B cell (primary cell): ENCODE results near the gene KIF17. TPM values are rescaled to one million over a fixed set of nuclear protein-coding genes. Genes with fewer than 3 reads are reported as not detected.

Experiments
- ATAC-seq: fragments of 200-7000 bp; cut with Tn5 transposase; one replicate; pipeline ENCODE4 v1.10.0; 2021; ENCODE audit warnings: low read depth, mild to moderate bottlenecking, moderate number of reproducible peaks, moderate library complexity
- CTCF ChIA-PET: fragments of 350-600 bp; sonication (Branson Sonifier 250); formaldehyde crosslinking; loops from one replicate; lab custom pipeline; 2021; ENCODE audit warnings: antibody characterized with exemption, inconsistent platforms; lab: Charles Lee
- POLR2A ChIA-PET: fragments of 350-600 bp; sonication (Branson Sonifier 250); formaldehyde crosslinking; loops from one replicate; lab custom pipeline; 2021; ENCODE audit warnings: antibody characterized with exemption; lab: Charles Lee
- DNase-seq: peaks from one replicate; pipeline ENCODE4 v3.0.0; 2013
- H2AFZ ChIP-seq: 2 replicates; pipeline ENCODE4 v1.6.1; 2012; ENCODE audit warnings: mild to moderate bottlenecking, low read depth, low read length; ENCODE audit not compliant: insufficient read depth, poor library complexity, severe bottlenecking
- H3K27ac ChIP-seq, 2 donors: 1 replicate in 1 of 2; 2 replicates in 1 of 2; pipeline ENCODE4 v1.5.1; 2012 to 2013; ENCODE audit warnings: low read length in 2 of 2, mild to moderate bottlenecking in 2 of 2, moderate library complexity in 1 of 2
- H3K27me3 ChIP-seq, 4 experiments: fragments of 200-600 bp in 1 of 4; sonication (generic) in 1 of 4; replicated peaks in 1 of 4; 1 replicate in 2 of 4; 2 replicates in 2 of 4; pipeline versions ENCODE4 v1.6.1 to v1.7.0; 2013 to 2016; ENCODE audit warnings: low read length in 3 of 4, mild to moderate bottlenecking in 2 of 4, mixed read lengths in 1 of 4, moderate library complexity in 1 of 4; ENCODE audit not compliant: insufficient read depth in 4 of 4, control insufficient read depth in 3 of 4; ENCODE audit errors: control extremely low read depth in 1 of 4
- H3K36me3 ChIP-seq, 2 experiments: replicated peaks in 1 of 2; 1 replicate in 1 of 2; 2 replicates in 1 of 2; pipeline versions ENCODE4 v1.6.1 to v1.7.1; 2013; ENCODE audit warnings: low read length in 1 of 2; ENCODE audit not compliant: insufficient read depth in 2 of 2, control insufficient read depth in 1 of 2; ENCODE audit errors: control extremely low read depth in 1 of 2, extremely low read depth in 1 of 2
- H3K4me1 ChIP-seq, 2 donors: fragments of 200-600 bp in 1 of 2; sonication (generic) in 1 of 2; 1 replicate in 1 of 2; 2 replicates in 1 of 2; pipeline versions ENCODE4 v1.5.1 to v1.6.1; 2013 to 2017; ENCODE audit warnings: low read length in 2 of 2; ENCODE audit not compliant: control insufficient read depth in 2 of 2, insufficient read depth in 2 of 2
- H3K4me2 ChIP-seq: replicated peaks from 2 replicates; pipeline ENCODE3; 2012; ENCODE audit warnings: mild to moderate bottlenecking, low read depth, low read length; ENCODE audit not compliant: poor library complexity, severe bottlenecking
- H3K4me3 ChIP-seq, 5 experiments: fragments of 200-600 bp in 1 of 5; sonication (generic) in 1 of 5; 1 replicate in 3 of 5; 2 replicates in 2 of 5; pipeline versions ENCODE4 v1.5.1 to v1.7.0; 2011 to 2016; ENCODE audit warnings: low read length in 4 of 5, mild to moderate bottlenecking in 4 of 5, low read depth in 2 of 5, control low read depth in 1 of 5, moderate library complexity in 1 of 5; ENCODE audit not compliant: insufficient read depth in 1 of 5; ENCODE audit errors: control extremely low read depth in 1 of 5, extremely low read depth in 1 of 5
- H3K79me2 ChIP-seq: fragments of 200-600 bp; sonication (generic); one replicate; pipeline ENCODE4 v1.6.0; 2016; ENCODE audit warnings: low read length; ENCODE audit not compliant: control insufficient read depth, insufficient read depth
- H3K9ac ChIP-seq: fragments of 200-600 bp; sonication (generic); 2 replicates; pipeline ENCODE4 v1.6.1; 2017; ENCODE audit warnings: mild to moderate bottlenecking, low read length, moderate library complexity
- H3K9me3 ChIP-seq, 3 donors: one replicate each; pipeline versions ENCODE4 v1.6.1 to v1.7.1; 2013; ENCODE audit warnings: low read length in 2 of 3; ENCODE audit not compliant: control insufficient read depth in 2 of 3, insufficient read depth in 1 of 3; ENCODE audit errors: control extremely low read depth in 1 of 3
- H4K20me1 ChIP-seq: 2 replicates; pipeline ENCODE4 v1.6.0; 2012; ENCODE audit warnings: mild to moderate bottlenecking, low read length; ENCODE audit not compliant: insufficient read depth, control insufficient read depth, poor library complexity, severe bottlenecking
- H3K27ac Mint-ChIP-seq: one replicate; pipeline ENCODE4 v1.8.0; 2021; ENCODE audit warnings: mixed read lengths
- H3K27me3 Mint-ChIP-seq: one replicate; pipeline ENCODE4 v1.8.0; 2021; ENCODE audit warnings: mixed read lengths
- H3K4me1 Mint-ChIP-seq: one replicate; pipeline ENCODE4 v1.8.0; 2021; ENCODE audit warnings: mixed read lengths
- H3K4me3 Mint-ChIP-seq: one replicate; pipeline ENCODE4 v1.8.0; 2021; ENCODE audit warnings: mixed read lengths
- H3K9me3 Mint-ChIP-seq: one replicate; pipeline ENCODE4 v1.8.0; 2022; ENCODE audit warnings: mixed read lengths; ENCODE audit not compliant: insufficient read depth
- EZH2 ChIP-seq: IDR thresholded peaks from 2 replicates; pipeline ENCODE4 v1.6.1; 2012; ENCODE audit warnings: borderline replicate concordance, low read depth, mild to moderate bottlenecking, moderate library complexity, low read length; ENCODE audit not compliant: insufficient read depth, poor library complexity, severe bottlenecking
- WGBS: methylation state at CpG from one replicate; pipeline ENCODE4 v1.1.5; 2013; ENCODE audit warnings: missing lambda C conversion rate; ENCODE audit not compliant: insufficient coverage; 5-methylcytosine and 5-hydroxymethylcytosine counted together
- intact Hi-C: fragments of 100-400 bp; cut with micrococcal nuclease; formaldehyde crosslinking; loops from one replicate; pipeline ENCODE4 v1.10.0; 2022
- polyA plus RNA-seq: library from polyadenylated mRNA; depleted of rRNA; stranded (reverse); fragments of >200 nt; gene quantifications from 2 replicates; pipeline ENCODE4 v1.2.3, GENCODE V29; 2012
- total RNA-seq, 2 donors: library from RNA; stranded (reverse); fragments of 120-200 nt in 1 of 2; gene quantifications; 1 replicate in 1 of 2; 2 replicates in 1 of 2; pipeline versions ENCODE4 v1.2.3 to v1.2.4, GENCODE V29; 2013 to 2022
- TF ChIP-seq, protein P1 (sequence below): fragments of 200-600 bp; IDR thresholded peaks from one replicate; pipeline ENCODE4 v1.8.0; 2022; ENCODE audit warnings: antibody characterized with exemption, mild to moderate bottlenecking

Gene KIF17
- total and polyA plus RNA-seq, 2 donors (not counting 1 experiment from before 2014, with no cell fraction given), result not detected

DNA sequence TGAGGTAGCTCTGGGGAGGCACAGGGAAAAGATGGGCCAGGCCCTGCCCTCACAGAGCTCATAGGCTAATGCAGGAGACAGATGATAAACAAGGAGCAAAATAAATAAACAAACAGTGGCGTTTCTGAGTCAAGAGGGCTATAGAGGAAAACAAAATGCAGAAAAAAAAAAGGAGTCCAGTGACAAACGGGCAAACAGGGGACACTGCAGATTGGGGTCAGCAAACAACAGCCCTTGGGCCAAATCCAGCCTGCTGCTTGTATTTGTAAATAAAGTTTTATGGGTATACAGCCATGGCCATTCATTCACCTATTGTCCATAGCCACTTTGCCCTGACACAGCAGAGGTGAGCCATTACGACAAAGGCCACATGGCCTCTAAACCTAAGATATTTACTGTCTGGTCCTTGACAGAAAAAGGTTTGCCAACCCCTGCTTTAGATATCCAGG lies 103.7 kb downstream of the KIF17 start:
- Mint-ChIP-seq H3K27ac (no peak overlapping the region), H3K9me3 (no peaks in the 10 kb centered on the region), H3K4me3 (no peak overlapping the region), H3K4me1 (no peaks in the 10 kb centered on the region), H3K27me3 (peaks cover 4% of the 10 kb centered on the region)
- Histone ChIP-seq H4K20me1 (no peaks in the 10 kb centered on the region), H3K9ac (no peak overlapping the region), H3K9me3 (no peaks in the 10 kb centered on the region), H3K27me3 (peaks cover 0 to 3% (median 0%) of the 10 kb centered on the region in 4 experiments), H3K27ac (no peak overlapping the region), H2AFZ (no peak overlapping the region), H3K4me1 (no peaks in the 10 kb centered on the region), H3K79me2 (no peaks in the 10 kb centered on the region), H3K4me3 (no peak overlapping the region), H3K4me2 (no peak overlapping the region), H3K36me3 (no peaks in the 10 kb centered on the region)
- TF ChIP-seq, protein P1, sequence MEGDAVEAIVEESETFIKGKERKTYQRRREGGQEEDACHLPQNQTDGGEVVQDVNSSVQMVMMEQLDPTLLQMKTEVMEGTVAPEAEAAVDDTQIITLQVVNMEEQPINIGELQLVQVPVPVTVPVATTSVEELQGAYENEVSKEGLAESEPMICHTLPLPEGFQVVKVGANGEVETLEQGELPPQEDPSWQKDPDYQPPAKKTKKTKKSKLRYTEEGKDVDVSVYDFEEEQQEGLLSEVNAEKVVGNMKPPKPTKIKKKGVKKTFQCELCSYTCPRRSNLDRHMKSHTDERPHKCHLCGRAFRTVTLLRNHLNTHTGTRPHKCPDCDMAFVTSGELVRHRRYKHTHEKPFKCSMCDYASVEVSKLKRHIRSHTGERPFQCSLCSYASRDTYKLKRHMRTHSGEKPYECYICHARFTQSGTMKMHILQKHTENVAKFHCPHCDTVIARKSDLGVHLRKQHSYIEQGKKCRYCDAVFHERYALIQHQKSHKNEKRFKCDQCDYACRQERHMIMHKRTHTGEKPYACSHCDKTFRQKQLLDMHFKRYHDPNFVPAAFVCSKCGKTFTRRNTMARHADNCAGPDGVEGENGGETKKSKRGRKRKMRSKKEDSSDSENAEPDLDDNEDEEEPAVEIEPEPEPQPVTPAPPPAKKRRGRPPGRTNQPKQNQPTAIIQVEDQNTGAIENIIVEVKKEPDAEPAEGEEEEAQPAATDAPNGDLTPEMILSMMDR, result no peak
- no peak for TF ChIP-seq EZH2
- DNase-seq (no peak), ATAC-seq (no peak)
- intact Hi-C loops, result no loop called here
- ChIA-PET CTCF (no interaction called here), POLR2A (no interaction called here)
- 100% methylated on average over 1 of the region's 3 CpGs for WGBS

Other genes with a start within 250 kb of the KIF17 start
- gene CAMK2N1, start 231.8 kb downstream of the KIF17 start, total RNA-seq, result 6.0 and 6.5 TPM in 2 replicates
- gene CAMK2N1, start 231.8 kb downstream of the KIF17 start, polyA plus RNA-seq, result 0.49 and 0.74 TPM in 2 replicates
- gene MUL1, start 209.9 kb downstream of the KIF17 start, total RNA-seq, result 23.9 and 24.6 TPM in 2 replicates
- 11.4 and 20.6 TPM in 2 replicates for gene MUL1, start 209.9 kb downstream of the KIF17 start, polyA plus RNA-seq
- not detected in 2 replicates for gene FAM43B, start 165.4 kb downstream of the KIF17 start, total RNA-seq
- not detected in 2 replicates for gene FAM43B, start 165.4 kb downstream of the KIF17 start, polyA plus RNA-seq
- gene CDA, start 128.9 kb downstream of the KIF17 start, total RNA-seq, result not detected in 2 replicates
- gene CDA, start 128.9 kb downstream of the KIF17 start, polyA plus RNA-seq, result 0.39 and 0.64 TPM in 2 replicates
- 14.3 and 15.3 TPM in 2 replicates for gene PINK1, start 84.5 kb downstream of the KIF17 start, total RNA-seq
- gene PINK1, start 84.5 kb downstream of the KIF17 start, polyA plus RNA-seq, result 5.8 and 6.2 TPM in 2 replicates
- 99.2 and 108 TPM in 2 replicates for gene DDOST, start 56.6 kb downstream of the KIF17 start, total RNA-seq
- gene DDOST, start 56.6 kb downstream of the KIF17 start, polyA plus RNA-seq, result 57.2 and 73.5 TPM in 2 replicates
- 0.29 and 0.30 TPM in 2 replicates for gene SH2D5, start 14.7 kb upstream of the KIF17 start, total RNA-seq
- not detected in 2 replicates for gene SH2D5, start 14.7 kb upstream of the KIF17 start, polyA plus RNA-seq
- gene HP1BP3, start 69.3 kb upstream of the KIF17 start, total RNA-seq, result 303 and 323 TPM in 2 replicates
- 147 and 205 TPM in 2 replicates for gene HP1BP3, start 69.3 kb upstream of the KIF17 start, polyA plus RNA-seq